ENCODE measurements around the gene CAPN6.

CAPN6 gene, protein sequence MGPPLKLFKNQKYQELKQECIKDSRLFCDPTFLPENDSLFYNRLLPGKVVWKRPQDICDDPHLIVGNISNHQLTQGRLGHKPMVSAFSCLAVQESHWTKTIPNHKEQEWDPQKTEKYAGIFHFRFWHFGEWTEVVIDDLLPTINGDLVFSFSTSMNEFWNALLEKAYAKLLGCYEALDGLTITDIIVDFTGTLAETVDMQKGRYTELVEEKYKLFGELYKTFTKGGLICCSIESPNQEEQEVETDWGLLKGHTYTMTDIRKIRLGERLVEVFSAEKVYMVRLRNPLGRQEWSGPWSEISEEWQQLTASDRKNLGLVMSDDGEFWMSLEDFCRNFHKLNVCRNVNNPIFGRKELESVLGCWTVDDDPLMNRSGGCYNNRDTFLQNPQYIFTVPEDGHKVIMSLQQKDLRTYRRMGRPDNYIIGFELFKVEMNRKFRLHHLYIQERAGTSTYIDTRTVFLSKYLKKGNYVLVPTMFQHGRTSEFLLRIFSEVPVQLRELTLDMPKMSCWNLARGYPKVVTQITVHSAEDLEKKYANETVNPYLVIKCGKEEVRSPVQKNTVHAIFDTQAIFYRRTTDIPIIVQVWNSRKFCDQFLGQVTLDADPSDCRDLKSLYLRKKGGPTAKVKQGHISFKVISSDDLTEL

DNA sequence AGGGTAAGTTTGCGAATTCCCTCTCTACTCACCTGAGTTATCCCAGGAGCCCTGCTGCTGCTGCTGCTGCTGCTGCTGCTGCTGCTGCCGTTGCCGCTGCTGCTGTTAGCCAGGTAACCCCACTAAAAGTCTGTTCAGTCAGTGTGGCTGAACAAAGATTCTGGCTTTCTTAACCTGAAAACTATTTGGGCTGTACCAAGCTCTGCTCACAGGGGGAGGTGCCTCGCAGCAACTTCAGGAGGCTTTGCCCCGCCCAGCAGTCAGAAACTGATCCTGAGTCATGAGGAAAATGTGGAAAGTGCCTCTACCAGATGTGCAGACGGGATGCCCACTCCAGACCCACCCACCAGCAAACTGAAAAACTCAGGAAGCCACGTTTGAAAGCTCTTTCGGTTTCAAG is at the start of gene CAPN6:
Gene CAPN6 (minus strand): TSS at position 145 of the 400 bp plus-strand sequence. CDS start 6,547 bp downstream, outside the sequence.
- H3K36me3 ChIP-seq (ENCODE audit: control insufficient read depth, insufficient read depth, low read length) = no peaks in the 10 kb centered on the region
- H3K9ac ChIP-seq (ENCODE audit: low read length) = no peak within 1 kb of the TSS
- H3K9me3 ChIP-seq (ENCODE audit: control insufficient read depth, insufficient read depth, low read depth, low read length) = no peaks in the 10 kb centered on the region
- H3K27me3 ChIP-seq (ENCODE audit: control insufficient read depth, insufficient read depth, low read length) = peaks cover 41% of the 10 kb centered on the region
- peaks cover 18% of the 10 kb centered on the region for H3K4me1 ChIP-seq (ENCODE audit: control insufficient read depth, insufficient read depth, low read length)
- peak within 1 kb of the TSS; percentile 19 for H3K4me3 ChIP-seq (ENCODE audit: low read depth, low read length)
- H3K27ac ChIP-seq (ENCODE audit: low read depth, low read length) = no peak within 1 kb of the TSS

DNA sequence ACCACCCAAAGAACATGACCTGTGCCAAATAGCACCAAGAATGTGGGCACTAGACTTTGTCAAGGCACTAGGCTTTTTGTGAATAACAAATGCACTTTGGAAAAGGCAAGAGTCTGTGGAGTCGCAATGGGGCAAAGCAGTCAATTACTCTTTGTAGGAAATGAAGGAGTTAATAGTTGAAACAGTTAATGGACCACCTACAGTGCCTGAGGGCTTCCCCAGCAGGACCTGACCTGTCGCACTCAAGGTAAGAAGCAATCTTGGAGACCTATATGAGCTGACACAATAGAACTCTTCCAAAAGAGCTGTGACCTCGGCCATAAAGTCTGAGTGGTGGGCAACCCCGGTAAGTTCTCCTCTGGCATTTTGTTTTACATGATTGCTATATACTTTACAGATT is 49.2 kb upstream of the CAPN6 start:
- H3K9me3 ChIP-seq (ENCODE audit: control insufficient read depth, insufficient read depth, low read depth, low read length) = no peaks in the 10 kb centered on the region
- no peaks in the 10 kb centered on the region for H3K4me1 ChIP-seq (ENCODE audit: control insufficient read depth, insufficient read depth, low read length)
- no peak overlapping the region for H3K9ac ChIP-seq (ENCODE audit: low read length)
- H3K27ac ChIP-seq (ENCODE audit: low read depth, low read length) = no peak overlapping the region
- H3K27me3 ChIP-seq (ENCODE audit: control insufficient read depth, insufficient read depth, low read length) = peaks cover 32% of the 10 kb centered on the region; the same call in 1 of the 2 replicates
- H3K4me3 ChIP-seq (ENCODE audit: low read depth, low read length) = no peak overlapping the region
- H3K36me3 ChIP-seq (ENCODE audit: control insufficient read depth, insufficient read depth, low read length) = no peaks in the 10 kb centered on the region

GRCh38 chrX:111318901-111319300 is 48.6 kb upstream of the CAPN6 start:
- no peak overlapping the region for H3K9ac ChIP-seq (ENCODE audit: low read length)
- H3K36me3 ChIP-seq (ENCODE audit: control insufficient read depth, insufficient read depth, low read length) = no peaks in the 10 kb centered on the region
- H3K4me3 ChIP-seq (ENCODE audit: low read depth, low read length) = no peak overlapping the region
- no peak overlapping the region for H3K27ac ChIP-seq (ENCODE audit: low read depth, low read length)
- no peaks in the 10 kb centered on the region for H3K4me1 ChIP-seq (ENCODE audit: control insufficient read depth, insufficient read depth, low read length)
- H3K27me3 ChIP-seq (ENCODE audit: control insufficient read depth, insufficient read depth, low read length) = peaks cover 32% of the 10 kb centered on the region; the same call in 1 of the 2 replicates
- H3K9me3 ChIP-seq (ENCODE audit: control insufficient read depth, insufficient read depth, low read depth, low read length) = no peaks in the 10 kb centered on the region

GRCh38 chrX:111309083-111309482 is 38.8 kb upstream of the CAPN6 start:
- Histone ChIP-seq H3K27me3 (ENCODE audit: control insufficient read depth, insufficient read depth, low read length) (peaks cover 8% of the 10 kb centered on the region; the same call in 1 of the 2 replicates), H3K4me3 (ENCODE audit: low read depth, low read length) (no peak overlapping the region), H3K36me3 (ENCODE audit: control insufficient read depth, insufficient read depth, low read length) (no peaks in the 10 kb centered on the region)

GRCh38 chrX:111308039-111308438 is 37.8 kb upstream of the CAPN6 start:
- Histone ChIP-seq H3K4me3 (ENCODE audit: low read depth, low read length) (no peak overlapping the region), H3K27me3 (ENCODE audit: control insufficient read depth, insufficient read depth, low read length) (peaks cover 13% of the 10 kb centered on the region; the same call in 1 of the 2 replicates), H3K36me3 (ENCODE audit: control insufficient read depth, insufficient read depth, low read length) (no peaks in the 10 kb centered on the region), H3K4me1 (ENCODE audit: control insufficient read depth, insufficient read depth, low read length) (no peaks in the 10 kb centered on the region), H3K27ac (ENCODE audit: low read depth, low read length) (no peak overlapping the region), H3K9ac (ENCODE audit: low read length) (no peak overlapping the region), H3K9me3 (ENCODE audit: control insufficient read depth, insufficient read depth, low read depth, low read length) (no peaks in the 10 kb centered on the region)

More at GRCh38 chrX:111309083-111309482, 38.8 kb upstream of the CAPN6 start:
- Histone ChIP-seq H3K9ac (ENCODE audit: low read length) (no peak overlapping the region), H3K9me3 (ENCODE audit: control insufficient read depth, insufficient read depth, low read depth, low read length) (no peaks in the 10 kb centered on the region), H3K27ac (ENCODE audit: low read depth, low read length) (no peak overlapping the region), H3K4me1 (ENCODE audit: control insufficient read depth, insufficient read depth, low read length) (no peaks in the 10 kb centered on the region)

DNA sequence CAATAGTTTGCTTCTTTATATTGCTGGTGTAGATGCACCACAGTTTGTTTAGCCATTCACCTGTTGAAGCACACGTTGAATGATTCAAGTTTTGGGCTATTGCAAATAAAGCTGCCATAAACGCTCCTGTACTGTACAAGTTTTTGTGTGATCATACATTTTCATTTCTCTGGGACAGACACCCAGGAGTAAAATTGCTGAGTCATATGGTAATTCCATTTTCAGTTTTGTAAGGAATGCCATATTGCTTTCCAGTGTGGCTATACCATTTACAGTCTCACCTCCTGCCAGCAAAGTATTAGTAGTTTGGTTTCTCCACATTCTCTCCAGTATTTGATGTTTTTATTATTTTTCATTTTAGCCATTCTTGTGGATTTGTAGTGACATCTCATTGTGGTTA is 32.0 kb upstream of the CAPN6 start:
- Histone ChIP-seq H3K9me3 (ENCODE audit: control insufficient read depth, insufficient read depth, low read depth, low read length) (no peaks in the 10 kb centered on the region), H3K9ac (ENCODE audit: low read length) (no peak overlapping the region), H3K27me3 (ENCODE audit: control insufficient read depth, insufficient read depth, low read length) (peaks cover 21% of the 10 kb centered on the region; the same call in 1 of the 2 replicates), H3K27ac (ENCODE audit: low read depth, low read length) (no peak overlapping the region), H3K4me3 (ENCODE audit: low read depth, low read length) (no peak overlapping the region), H3K36me3 (ENCODE audit: control insufficient read depth, insufficient read depth, low read length) (no peaks in the 10 kb centered on the region), H3K4me1 (ENCODE audit: control insufficient read depth, insufficient read depth, low read length) (no peaks in the 10 kb centered on the region)

- Histone ChIP-seq H3K9me3 (ENCODE audit: control insufficient read depth, insufficient read depth, low read depth, low read length) (no peaks in the 10 kb centered on the region), H3K9ac (ENCODE audit: low read length) (no peak overlapping the region), H3K27me3 (ENCODE audit: control insufficient read depth, insufficient read depth, low read length) (peaks cover 35% of the 10 kb centered on the region; the same call in 1 of the 2 replicates), H3K4me1 (ENCODE audit: control insufficient read depth, insufficient read depth, low read length) (no peaks in the 10 kb centered on the region), H3K36me3 (ENCODE audit: control insufficient read depth, insufficient read depth, low read length) (no peaks in the 10 kb centered on the region), H3K27ac (ENCODE audit: low read depth, low read length) (no peak overlapping the region), H3K4me3 (ENCODE audit: low read depth, low read length) (no peak overlapping the region)
Observed at GRCh38 chrX:111288841-111289240, 18.6 kb upstream of the CAPN6 start.

GRCh38 chrX:111284631-111285293 is 14.5 kb upstream of the CAPN6 start:
- H3K9me3 ChIP-seq (ENCODE audit: control insufficient read depth, insufficient read depth, low read depth, low read length) = no peaks in the 10 kb centered on the region
- no peak overlapping the region for H3K4me3 ChIP-seq (ENCODE audit: low read depth, low read length)
- H3K9ac ChIP-seq (ENCODE audit: low read length) = no peak overlapping the region
- no peaks in the 10 kb centered on the region for H3K4me1 ChIP-seq (ENCODE audit: control insufficient read depth, insufficient read depth, low read length)
- no peaks in the 10 kb centered on the region for H3K36me3 ChIP-seq (ENCODE audit: control insufficient read depth, insufficient read depth, low read length)
- H3K27ac ChIP-seq (ENCODE audit: low read depth, low read length) = no peak overlapping the region
- H3K27me3 ChIP-seq (ENCODE audit: control insufficient read depth, insufficient read depth, low read length) = peaks cover 36% of the 10 kb centered on the region; the same call in 1 of the 2 replicates

- no peaks in the 10 kb centered on the region for H3K4me1 ChIP-seq (ENCODE audit: control insufficient read depth, insufficient read depth, low read length)
- H3K27me3 ChIP-seq (ENCODE audit: control insufficient read depth, insufficient read depth, low read length) = peaks cover 40% of the 10 kb centered on the region; the same call in 1 of the 2 replicates
- H3K9ac ChIP-seq (ENCODE audit: low read length) = no peak overlapping the region
- no peak overlapping the region for H3K27ac ChIP-seq (ENCODE audit: low read depth, low read length)
- no peak overlapping the region for H3K4me3 ChIP-seq (ENCODE audit: low read depth, low read length)
- no peaks in the 10 kb centered on the region for H3K9me3 ChIP-seq (ENCODE audit: control insufficient read depth, insufficient read depth, low read depth, low read length)
- H3K36me3 ChIP-seq (ENCODE audit: control insufficient read depth, insufficient read depth, low read length) = no peaks in the 10 kb centered on the region
Observed at GRCh38 chrX:111283446-111283845, 13.2 kb upstream of the CAPN6 start.

DNA sequence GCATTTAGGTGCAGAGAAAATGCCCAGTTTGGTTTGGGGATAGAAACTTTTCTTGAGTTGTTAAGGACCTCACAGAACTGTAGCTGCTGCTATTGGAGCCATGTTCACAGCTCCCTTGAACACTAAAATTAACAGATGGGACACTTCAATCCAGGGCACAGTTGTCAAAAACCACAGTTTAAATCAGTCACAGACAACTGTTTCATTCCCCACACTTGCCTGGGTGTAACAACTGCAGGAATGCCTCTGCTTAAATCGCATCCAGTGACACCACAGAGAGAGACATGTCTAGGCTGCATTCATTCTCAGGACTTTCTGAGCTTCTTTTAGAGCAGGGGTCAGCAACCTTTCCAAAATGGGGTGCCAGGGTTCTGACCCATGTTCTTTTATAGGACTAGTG is 12.7 kb upstream of the CAPN6 start:
- no peaks in the 10 kb centered on the region for H3K9me3 ChIP-seq (ENCODE audit: control insufficient read depth, insufficient read depth, low read depth, low read length)
- H3K9ac ChIP-seq (ENCODE audit: low read length) = no peak overlapping the region
- H3K4me3 ChIP-seq (ENCODE audit: low read depth, low read length) = no peak overlapping the region
- no peaks in the 10 kb centered on the region for H3K4me1 ChIP-seq (ENCODE audit: control insufficient read depth, insufficient read depth, low read length)
- no peaks in the 10 kb centered on the region for H3K36me3 ChIP-seq (ENCODE audit: control insufficient read depth, insufficient read depth, low read length)
- peaks cover 40% of the 10 kb centered on the region; the same call in 1 of the 2 replicates for H3K27me3 ChIP-seq (ENCODE audit: control insufficient read depth, insufficient read depth, low read length)
- H3K27ac ChIP-seq (ENCODE audit: low read depth, low read length) = no peak overlapping the region

DNA sequence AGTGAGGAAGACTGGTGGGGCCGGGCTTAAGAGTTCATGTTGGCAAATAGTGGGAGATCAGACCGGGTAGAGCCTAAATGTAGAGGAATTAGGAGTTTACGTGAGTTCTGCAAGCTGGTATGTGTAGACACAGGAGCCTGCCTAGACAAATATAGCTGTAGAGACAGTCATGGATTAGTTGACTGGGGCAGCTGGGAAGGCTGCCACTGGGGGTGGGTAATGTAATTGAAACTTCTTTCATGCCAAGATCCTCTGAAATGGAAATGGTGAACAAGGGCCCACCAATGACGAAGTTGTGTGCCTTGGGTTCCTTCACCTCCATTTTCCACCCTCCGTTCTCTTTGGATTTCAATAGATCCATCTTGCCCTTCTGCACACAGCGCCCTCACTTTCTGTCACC is 11.9 kb upstream of the CAPN6 start:
- Histone ChIP-seq H3K4me1 (ENCODE audit: control insufficient read depth, insufficient read depth, low read length) (no peaks in the 10 kb centered on the region), H3K36me3 (ENCODE audit: control insufficient read depth, insufficient read depth, low read length) (no peaks in the 10 kb centered on the region), H3K27me3 (ENCODE audit: control insufficient read depth, insufficient read depth, low read length) (peaks cover 40% of the 10 kb centered on the region; the same call in 1 of the 2 replicates), H3K27ac (ENCODE audit: low read depth, low read length) (no peak overlapping the region), H3K9ac (ENCODE audit: low read length) (no peak overlapping the region), H3K9me3 (ENCODE audit: control insufficient read depth, insufficient read depth, low read depth, low read length) (no peaks in the 10 kb centered on the region), H3K4me3 (ENCODE audit: low read depth, low read length) (no peak overlapping the region)

Data from HUES6 (cell line).